H4 (cell line): Measurements from ENCODE around the gene ARID4B. TPM values are rescaled to one million over a fixed set of nuclear protein-coding genes. Genes with fewer than 3 reads are reported as not detected.
"Not testable (repeated sequence)": the region's sequence is repeated elsewhere in the genome, so short reads cannot be mapped to it uniquely, and the experiment has no call there.

ENCODE experiments used
- DNase-seq: peaks from one replicate; pipeline ENCODE4 v3.0.0-alpha.2; 2015; ENCODE audit warnings: low spot score
- total RNA-seq: library from RNA; depleted of rRNA; stranded (reverse); fragments of >200 nt; shearing (Covaris generic); gene quantifications from 2 replicates; pipeline ENCODE4 v1.2.3, GENCODE V29; 2014; rRNA removed

Gene ARID4B
- total RNA-seq, result 9.5 and 10.0 TPM in 2 replicates

GRCh38 chr1:235327559-235328270 is at the start of gene ARID4B:
Gene ARID4B (minus strand): TSS chr1:235328179. CDS start chr1:235326919, 1,260 bp downstream.
- DNase-seq, result peak; percentile 6

GRCh38 chr1:235375919-235376605 is 48.1 kb upstream of the ARID4B start:
- no peak for DNase-seq

GRCh38 chr1:235369802-235370201 is 41.8 kb upstream of the ARID4B start:
- no peak for DNase-seq

- DNase-seq, result no peak
Observed at GRCh38 chr1:235368428-235368827, 40.4 kb upstream of the ARID4B start.

GRCh38 chr1:235367000-235367908 is 39.3 kb upstream of the ARID4B start, which contains the start of gene TBCE:
Gene TBCE (plus strand): TSS chr1:235367427. CDS start chr1:235380050, 12,623 bp downstream.
- peak; percentile 96 for DNase-seq

GRCh38 chr1:235366286-235366685 is 38.3 kb upstream of the ARID4B start:
- DNase-seq, result no peak

GRCh38 chr1:235364189-235364588 is 36.2 kb upstream of the ARID4B start:
- DNase-seq, result not testable (repeated sequence)

GRCh38 chr1:235358899-235359298 is 30.9 kb upstream of the ARID4B start:
- DNase-seq, result no peak

- no peak for DNase-seq
Observed at GRCh38 chr1:235357485-235358373, 29.8 kb upstream of the ARID4B start.

- DNase-seq, result no peak
Observed at GRCh38 chr1:235351898-235352297, 23.9 kb upstream of the ARID4B start.

- DNase-seq, result no peak
Observed at GRCh38 chr1:235351441-235351840, 23.5 kb upstream of the ARID4B start.

- DNase-seq, result no peak
Observed at GRCh38 chr1:235343726-235344125, 15.7 kb upstream of the ARID4B start.

GRCh38 chr1:235342471-235342870 is 14.5 kb upstream of the ARID4B start:
- DNase-seq, result no peak

GRCh38 chr1:235342039-235342438 is 14.1 kb upstream of the ARID4B start:
- no peak for DNase-seq

GRCh38 chr1:235341334-235341733 is 13.4 kb upstream of the ARID4B start:
- DNase-seq, result no peak

GRCh38 chr1:235339746-235340145 is 11.8 kb upstream of the ARID4B start:
- DNase-seq, result no peak

- DNase-seq, result no peak
Observed at GRCh38 chr1:235336903-235337302, 8.9 kb upstream of the ARID4B start.

- DNase-seq, result no peak
Observed at GRCh38 chr1:235331401-235331800, 3.4 kb upstream of the ARID4B start.

GRCh38 chr1:235330918-235331285 is 2.9 kb upstream of the ARID4B start:
- DNase-seq, result no peak

- DNase-seq, result no peak
Observed at GRCh38 chr1:235329139-235329902, 1.3 kb upstream of the ARID4B start.
